GM06990 (cell line): ENCODE results near the gene SNX18.

Experiments used
- DNase-seq: peaks from one replicate; pipeline ENCODE4 v3.0.0-alpha.2; 2011; ENCODE audit not compliant: insufficient read length; ENCODE audit errors: extremely low read depth
- H3K27me3 ChIP-seq: replicated peaks from 2 replicates; pipeline ENCODE4 v1.6.0; 2011; ENCODE audit warnings: low read length; ENCODE audit not compliant: control insufficient read depth, insufficient read depth
- H3K36me3 ChIP-seq: 2 replicates; pipeline ENCODE4 v1.5.1; 2011; ENCODE audit warnings: low read length; ENCODE audit not compliant: control insufficient read depth, insufficient read depth
- H3K4me3 ChIP-seq: replicated peaks from 2 replicates; pipeline ENCODE4 v1.5.1; 2011; ENCODE audit warnings: low read depth, mild to moderate bottlenecking, control low read depth, low read length
- CTCF ChIP-seq: IDR thresholded peaks from 2 replicates; pipeline ENCODE4 v1.5.1; 2011; ENCODE audit warnings: low read length, control low read depth, mild to moderate bottlenecking, inconsistent platforms; ENCODE audit not compliant: insufficient read depth, poor library complexity, severe bottlenecking

SNX18 gene

GRCh38 chr5:54577528-54577927 is 60.0 kb downstream of the SNX18 start:
- 0 out of 2 replicates have a peak, but pooled peaks cover 1% of the 10 kb centered on the region for H3K27me3 ChIP-seq
- DNase-seq, result no peak
- no peaks in the 10 kb centered on the region for H3K36me3 ChIP-seq
- H3K4me3 ChIP-seq, result no peak overlapping the region
- no peak for TF ChIP-seq CTCF

GRCh38 chr5:54577937-54578653 is 60.5 kb downstream of the SNX18 start:
- H3K4me3 ChIP-seq, result no peak overlapping the region
- no peaks in the 10 kb centered on the region for H3K36me3 ChIP-seq
- H3K27me3 ChIP-seq, result 0 out of 2 replicates have a peak, but pooled peaks cover 1% of the 10 kb centered on the region
- TF ChIP-seq CTCF, result no peak
- DNase-seq, result no peak

GRCh38 chr5:54579591-54580295 is 62.2 kb downstream of the SNX18 start:
- no peak for DNase-seq
- Histone ChIP-seq H3K4me3 (no peak overlapping the region), H3K36me3 (no peaks in the 10 kb centered on the region), H3K27me3 (0 out of 2 replicates have a peak, but pooled peaks cover 1% of the 10 kb centered on the region)
- TF ChIP-seq CTCF, result no peak

- no peak overlapping the region for H3K4me3 ChIP-seq
- no peak for TF ChIP-seq CTCF
- H3K27me3 ChIP-seq, result 0 out of 2 replicates have a peak, but pooled peaks cover 1% of the 10 kb centered on the region
- H3K36me3 ChIP-seq, result no peaks in the 10 kb centered on the region
- no peak for DNase-seq
Observed at GRCh38 chr5:54580997-54581811, 63.6 kb downstream of the SNX18 start.

- H3K4me3 ChIP-seq, result no peak overlapping the region
- 0 out of 2 replicates have a peak, but pooled peaks cover 1% of the 10 kb centered on the region for H3K27me3 ChIP-seq
- H3K36me3 ChIP-seq, result no peaks in the 10 kb centered on the region
- no peak for DNase-seq
- no peak for TF ChIP-seq CTCF
Observed at GRCh38 chr5:54581831-54582548, 64.4 kb downstream of the SNX18 start.
